ENCODE measurements around the gene SNX13.

DNA sequence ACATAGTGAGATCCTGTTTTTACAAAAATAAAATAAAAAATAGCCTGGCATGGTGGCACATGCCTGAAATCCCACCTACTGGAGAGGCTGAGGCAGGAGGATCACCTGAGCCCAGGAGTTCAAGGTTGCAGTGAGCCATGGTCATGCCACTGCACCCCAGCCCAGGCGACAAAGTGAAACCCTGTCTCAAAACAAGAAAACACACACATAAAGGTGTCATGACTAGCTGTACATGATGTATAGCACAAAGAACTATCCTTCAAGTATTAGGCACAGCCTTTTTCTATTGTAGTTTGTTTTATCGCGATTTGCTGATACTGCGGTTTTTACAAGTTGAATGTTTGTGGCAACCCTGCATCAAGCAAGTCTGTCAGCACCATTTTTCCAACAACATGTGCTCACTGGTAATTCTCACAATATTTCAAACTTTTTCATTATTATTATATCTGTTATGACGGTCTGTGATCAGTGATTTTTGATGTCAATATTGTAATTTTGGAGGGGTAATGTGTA is 11.5 kb upstream of the SNX13 start:
- TF ChIP-seq, protein P1, sequence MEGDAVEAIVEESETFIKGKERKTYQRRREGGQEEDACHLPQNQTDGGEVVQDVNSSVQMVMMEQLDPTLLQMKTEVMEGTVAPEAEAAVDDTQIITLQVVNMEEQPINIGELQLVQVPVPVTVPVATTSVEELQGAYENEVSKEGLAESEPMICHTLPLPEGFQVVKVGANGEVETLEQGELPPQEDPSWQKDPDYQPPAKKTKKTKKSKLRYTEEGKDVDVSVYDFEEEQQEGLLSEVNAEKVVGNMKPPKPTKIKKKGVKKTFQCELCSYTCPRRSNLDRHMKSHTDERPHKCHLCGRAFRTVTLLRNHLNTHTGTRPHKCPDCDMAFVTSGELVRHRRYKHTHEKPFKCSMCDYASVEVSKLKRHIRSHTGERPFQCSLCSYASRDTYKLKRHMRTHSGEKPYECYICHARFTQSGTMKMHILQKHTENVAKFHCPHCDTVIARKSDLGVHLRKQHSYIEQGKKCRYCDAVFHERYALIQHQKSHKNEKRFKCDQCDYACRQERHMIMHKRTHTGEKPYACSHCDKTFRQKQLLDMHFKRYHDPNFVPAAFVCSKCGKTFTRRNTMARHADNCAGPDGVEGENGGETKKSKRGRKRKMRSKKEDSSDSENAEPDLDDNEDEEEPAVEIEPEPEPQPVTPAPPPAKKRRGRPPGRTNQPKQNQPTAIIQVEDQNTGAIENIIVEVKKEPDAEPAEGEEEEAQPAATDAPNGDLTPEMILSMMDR (IDR thresholded peaks at IDR 0.05): no peak
- no peak for TF ChIP-seq POLR2A (IDR thresholded peaks at IDR 0.05)

All from lower leg skin (tissue), 3 donors.